Measurements from ENCODE around the gene OR6X1.

Gene OR6X1

DNA sequence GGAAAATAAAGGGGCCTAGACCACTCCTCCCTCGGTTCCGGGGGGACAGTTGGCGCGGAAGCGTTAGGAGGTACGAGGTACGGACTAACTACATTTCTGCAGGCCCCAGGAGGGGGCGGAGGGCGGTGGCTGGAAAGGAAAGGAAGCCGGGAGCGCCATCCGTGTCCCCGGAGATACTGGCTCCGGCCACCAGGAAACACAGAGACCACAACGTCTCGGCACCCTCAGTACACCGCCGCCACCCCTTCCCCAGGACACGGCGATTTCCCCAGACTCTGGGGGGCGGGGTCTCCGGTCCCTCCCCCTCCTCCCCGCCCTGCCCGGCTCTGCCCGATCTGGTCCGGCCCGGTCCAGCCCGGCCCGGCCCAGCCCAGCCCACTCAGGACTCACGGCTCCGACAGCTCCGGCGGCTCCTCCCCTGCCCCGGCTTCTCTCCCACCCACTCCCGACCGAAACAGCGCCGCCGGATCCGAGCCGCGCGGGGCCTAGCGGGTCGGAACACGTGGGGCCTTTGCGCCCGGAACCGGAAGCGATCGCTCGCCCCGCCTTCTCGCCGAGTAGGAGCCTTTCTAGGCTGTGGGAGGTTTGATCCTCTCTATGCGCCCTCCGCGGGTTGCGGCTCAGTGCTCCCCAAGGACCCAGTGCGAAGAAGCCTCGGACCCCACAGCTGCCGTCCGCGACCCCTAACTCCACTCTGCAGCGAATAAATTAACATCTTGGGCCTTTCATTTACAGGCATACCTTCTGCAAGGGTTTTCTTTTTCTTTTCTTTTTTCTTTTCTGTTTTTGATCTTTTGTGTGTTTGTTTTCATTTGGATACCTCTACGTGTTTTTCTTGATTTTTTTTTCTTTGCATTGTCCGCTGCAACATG, 12.9 kb downstream of the OR6X1 start, which contains the start of gene ZNF202:
TSS of gene ZNF202 (minus strand) at position 502 of the 872 bp plus-strand sequence. CDS start 10,772 bp downstream, outside the sequence.
- H2AFZ ChIP-seq (ENCODE audit: low read depth, low read length): peak within 1 kb of the TSS; percentile 99
- TF ChIP-seq, protein P1, sequence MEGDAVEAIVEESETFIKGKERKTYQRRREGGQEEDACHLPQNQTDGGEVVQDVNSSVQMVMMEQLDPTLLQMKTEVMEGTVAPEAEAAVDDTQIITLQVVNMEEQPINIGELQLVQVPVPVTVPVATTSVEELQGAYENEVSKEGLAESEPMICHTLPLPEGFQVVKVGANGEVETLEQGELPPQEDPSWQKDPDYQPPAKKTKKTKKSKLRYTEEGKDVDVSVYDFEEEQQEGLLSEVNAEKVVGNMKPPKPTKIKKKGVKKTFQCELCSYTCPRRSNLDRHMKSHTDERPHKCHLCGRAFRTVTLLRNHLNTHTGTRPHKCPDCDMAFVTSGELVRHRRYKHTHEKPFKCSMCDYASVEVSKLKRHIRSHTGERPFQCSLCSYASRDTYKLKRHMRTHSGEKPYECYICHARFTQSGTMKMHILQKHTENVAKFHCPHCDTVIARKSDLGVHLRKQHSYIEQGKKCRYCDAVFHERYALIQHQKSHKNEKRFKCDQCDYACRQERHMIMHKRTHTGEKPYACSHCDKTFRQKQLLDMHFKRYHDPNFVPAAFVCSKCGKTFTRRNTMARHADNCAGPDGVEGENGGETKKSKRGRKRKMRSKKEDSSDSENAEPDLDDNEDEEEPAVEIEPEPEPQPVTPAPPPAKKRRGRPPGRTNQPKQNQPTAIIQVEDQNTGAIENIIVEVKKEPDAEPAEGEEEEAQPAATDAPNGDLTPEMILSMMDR (IDR thresholded peaks at IDR 0.05; ENCODE audit: low read depth, low read length): no peak
- no peak for TF ChIP-seq EZH2phosphoT487 (IDR thresholded peaks at IDR 0.05; ENCODE audit: low read depth)
- peak within 1 kb of the TSS; percentile 33 for H3K27ac ChIP-seq (ENCODE audit: low read length)
- H3K9me3 ChIP-seq (ENCODE audit: insufficient read depth, low read length): no peaks in the 10 kb centered on the region
- H3K79me2 ChIP-seq (ENCODE audit: low read length): peaks cover 50% of the 10 kb centered on the region
- H4K20me1 ChIP-seq (ENCODE audit: insufficient read depth, low read length): no peaks in the 10 kb centered on the region; the same call in 1 of the 2 replicates
- H3K4me1 ChIP-seq (ENCODE audit: low read length): peaks cover 16% of the 10 kb centered on the region
- peak within 1 kb of the TSS; percentile 93 for H3K9ac ChIP-seq (ENCODE audit: low read length)
- H3K4me2 ChIP-seq (ENCODE audit: low read length): peak within 1 kb of the TSS; percentile 99
- peaks cover 34% of the 10 kb centered on the region for H3K36me3 ChIP-seq (replicated peaks; ENCODE audit: low read depth, low read length)
- H3K4me3 ChIP-seq (ENCODE audit: low read length): peak within 1 kb of the TSS; percentile 79
- no peaks in the 10 kb centered on the region for H3K27me3 ChIP-seq (ENCODE audit: low read depth, low read length)

DNA sequence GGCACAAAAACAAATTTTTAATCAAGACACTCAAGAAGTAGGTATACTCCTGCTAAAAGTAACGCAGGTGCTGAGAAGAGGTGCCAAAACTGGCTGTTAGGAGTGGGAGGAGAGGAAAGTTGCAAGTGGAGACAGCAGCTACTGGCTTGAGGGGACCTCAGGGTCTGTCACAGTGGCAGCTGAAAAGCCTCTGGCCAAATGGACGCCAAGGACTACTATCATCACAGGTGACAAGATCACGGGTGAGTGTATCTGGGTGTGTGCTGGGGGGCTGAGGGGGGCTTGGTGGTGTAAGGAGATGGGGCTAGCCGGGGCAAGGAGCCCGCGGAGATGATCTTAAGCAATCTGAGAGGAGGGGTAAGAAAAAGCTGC, 13.5 kb downstream of the OR6X1 start:
- Histone ChIP-seq H3K36me3 (replicated peaks; ENCODE audit: low read depth, low read length) (peaks cover 38% of the 10 kb centered on the region), H3K27me3 (ENCODE audit: low read depth, low read length) (no peaks in the 10 kb centered on the region), H3K79me2 (ENCODE audit: low read length) (peaks cover 56% of the 10 kb centered on the region), H3K27ac (ENCODE audit: low read length) (peak overlapping the region; percentile 33), H3K4me2 (ENCODE audit: low read length) (peak overlapping the region; percentile 99), H3K9me3 (ENCODE audit: insufficient read depth, low read length) (no peaks in the 10 kb centered on the region), H3K4me3 (ENCODE audit: low read length) (peak overlapping the region; percentile 79), H4K20me1 (ENCODE audit: insufficient read depth, low read length) (peaks cover 2% of the 10 kb centered on the region; the same call in 1 of the 2 replicates), H3K4me1 (ENCODE audit: low read length) (peaks cover 16% of the 10 kb centered on the region), H2AFZ (ENCODE audit: low read depth, low read length) (0 out of 2 replicates have a peak overlapping the region, but pooled peaks have one; percentile 44), H3K9ac (ENCODE audit: low read length) (peak overlapping the region; percentile 93)
- TF ChIP-seq, protein P1 (IDR thresholded peaks at IDR 0.05; ENCODE audit: low read depth, low read length): no peak
- TF ChIP-seq EZH2phosphoT487 (IDR thresholded peaks at IDR 0.05; ENCODE audit: low read depth): no peak

DNA sequence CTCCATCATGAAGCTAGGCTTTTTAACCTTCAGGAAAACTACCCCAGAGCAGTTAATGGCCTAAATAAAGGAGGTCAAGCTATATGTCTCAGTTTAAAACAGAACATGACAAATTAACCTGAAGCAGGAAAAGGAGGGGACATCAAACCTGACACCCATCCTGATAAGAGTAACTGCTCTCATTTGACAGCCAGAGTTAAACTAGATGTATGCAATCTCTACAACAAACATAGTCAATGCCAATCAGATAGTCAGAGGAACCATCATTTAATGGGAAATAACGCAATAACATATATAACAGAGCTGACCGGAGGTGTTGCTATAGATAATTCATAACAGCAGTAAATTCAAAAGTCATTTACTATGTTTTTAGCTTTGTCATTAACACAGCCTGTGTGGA, 15.9 kb downstream of the OR6X1 start:
- H3K4me3 ChIP-seq (ENCODE audit: low read length): no peak overlapping the region
- H3K27ac ChIP-seq (ENCODE audit: low read length): no peak overlapping the region
- H3K79me2 ChIP-seq (ENCODE audit: low read length): peaks cover 79% of the 10 kb centered on the region
- H3K4me2 ChIP-seq (ENCODE audit: low read length): no peak overlapping the region
- H3K9me3 ChIP-seq (ENCODE audit: insufficient read depth, low read length): no peaks in the 10 kb centered on the region
- H3K36me3 ChIP-seq (replicated peaks; ENCODE audit: low read depth, low read length): peaks cover 53% of the 10 kb centered on the region
- peaks cover 16% of the 10 kb centered on the region for H3K4me1 ChIP-seq (ENCODE audit: low read length)
- H2AFZ ChIP-seq (ENCODE audit: low read depth, low read length): no peak overlapping the region
- no peak overlapping the region for H3K9ac ChIP-seq (ENCODE audit: low read length)
- TF ChIP-seq, protein P1 (IDR thresholded peaks at IDR 0.05; ENCODE audit: low read depth, low read length): no peak
- TF ChIP-seq EZH2phosphoT487 (IDR thresholded peaks at IDR 0.05; ENCODE audit: low read depth): no peak
- peaks cover 11% of the 10 kb centered on the region; the same call in 1 of the 2 replicates for H4K20me1 ChIP-seq (ENCODE audit: insufficient read depth, low read length)
- H3K27me3 ChIP-seq (ENCODE audit: low read depth, low read length): no peaks in the 10 kb centered on the region

DNA sequence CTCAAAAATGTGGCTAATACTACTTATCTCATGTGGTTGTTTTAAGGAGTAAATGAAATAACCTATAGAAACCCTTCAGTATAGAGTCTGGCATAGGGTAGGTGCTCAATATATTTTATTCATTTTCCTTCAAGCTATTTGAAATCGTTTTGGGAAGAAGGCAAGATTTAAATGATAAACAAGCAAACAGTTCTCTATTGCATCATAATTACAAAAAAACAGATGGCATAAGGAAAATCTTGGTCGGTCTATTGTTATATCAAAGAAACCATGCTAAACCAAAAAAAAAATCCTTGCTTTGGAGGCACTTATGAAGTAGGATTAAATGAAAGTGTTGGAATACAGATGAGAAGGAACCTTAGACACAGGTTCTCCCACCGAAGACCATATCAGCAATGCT, 17.5 kb downstream of the OR6X1 start:
- Histone ChIP-seq H4K20me1 (ENCODE audit: insufficient read depth, low read length) (peaks cover 11% of the 10 kb centered on the region; the same call in 1 of the 2 replicates), H3K9ac (ENCODE audit: low read length) (no peak overlapping the region), H3K79me2 (ENCODE audit: low read length) (peaks cover 82% of the 10 kb centered on the region), H3K27me3 (ENCODE audit: low read depth, low read length) (no peaks in the 10 kb centered on the region), H3K4me2 (ENCODE audit: low read length) (no peak overlapping the region), H3K4me3 (ENCODE audit: low read length) (no peak overlapping the region), H3K36me3 (replicated peaks; ENCODE audit: low read depth, low read length) (peaks cover 53% of the 10 kb centered on the region), H3K27ac (ENCODE audit: low read length) (no peak overlapping the region), H3K4me1 (ENCODE audit: low read length) (peaks cover 12% of the 10 kb centered on the region), H3K9me3 (ENCODE audit: insufficient read depth, low read length) (no peaks in the 10 kb centered on the region), H2AFZ (ENCODE audit: low read depth, low read length) (no peak overlapping the region)
- no peak for TF ChIP-seq EZH2phosphoT487 (IDR thresholded peaks at IDR 0.05; ENCODE audit: low read depth)
- TF ChIP-seq, protein P1 (IDR thresholded peaks at IDR 0.05; ENCODE audit: low read depth, low read length): no peak

Data from OCI-LY3 (cell line).